PC-3 (cell line): ENCODE measurements around the gene MEF2B. TPM values are rescaled to one million over a fixed set of nuclear protein-coding genes. Genes with fewer than 3 reads are reported as not detected.
"Not testable (repeated sequence)": the region's sequence is repeated elsewhere in the genome, so short reads cannot be mapped to it uniquely, and the experiment has no call there.

Experiments
- ATAC-seq: fragments of 200-7000 bp; cut with Tn5 transposase; 2 replicates; pipeline ENCODE4 v1.9.1; 2020; ENCODE audit warnings: mild to moderate bottlenecking, moderate library complexity
- BruUV-seq: library from RNA; stranded (reverse); fragments of 400-500 nt; replicated peaks from 2 replicates; lab custom pipeline; 2021; lab: Mats Ljungman, UMichigan
- CTCF ChIA-PET: fragments of 300-600 bp; sonication (Branson Sonifier 250); formaldehyde crosslinking; loops from one replicate; lab custom pipeline; 2022; ENCODE audit warnings: antibody characterized with exemption; lab: Charles Lee
- POLR2A ChIA-PET: fragments of 300-600 bp; sonication (Branson Sonifier 250); formaldehyde crosslinking; loops from one replicate; lab custom pipeline; 2022; ENCODE audit warnings: antibody characterized with exemption; ENCODE audit not compliant: unreplicated experiment; lab: Charles Lee
- DNase-seq: peaks from one replicate; pipeline ENCODE4 v3.0.0-alpha.2; 2015
- H2AFZ ChIP-seq: fragments of 300-600 bp; sonication (generic); 2 replicates; pipeline ENCODE4 v1.6.0; 2016; ENCODE audit warnings: antibody characterized with exemption, low read length
- H3F3A ChIP-seq: fragments of 300-600 bp; sonication (generic); one replicate; pipeline ENCODE4 v1.6.0; 2017; ENCODE audit warnings: antibody characterized with exemption, low read length, control low read depth, mild to moderate bottlenecking; ENCODE audit not compliant: unreplicated experiment
- H3K27ac ChIP-seq: fragments of 300-600 bp; sonication (generic); 2 replicates; pipeline ENCODE4 v1.5.1; 2016; ENCODE audit warnings: mild to moderate bottlenecking, low read length
- H3K27me3 ChIP-seq: fragments of 300-600 bp; sonication (generic); 2 replicates; pipeline ENCODE4 v1.6.1; 2016; ENCODE audit warnings: low read length, mixed read lengths
- H3K36me3 ChIP-seq: fragments of 300-600 bp; sonication (generic); 2 replicates; pipeline ENCODE4 v1.6.1; 2016; ENCODE audit warnings: low read depth, mixed run types, low read length, mixed read lengths
- H3K4me1 ChIP-seq: fragments of 300-600 bp; sonication (generic); 2 replicates; pipeline ENCODE4 v1.5.1; 2016; ENCODE audit warnings: low read length; ENCODE audit not compliant: insufficient read depth
- H3K4me2 ChIP-seq: fragments of 300-600 bp; sonication (generic); 2 replicates; pipeline ENCODE4 v1.6.0; 2016; ENCODE audit warnings: low read length
- H3K4me3 ChIP-seq: fragments of 300-600 bp; sonication (generic); 2 replicates; pipeline ENCODE4 v1.5.1; 2016; ENCODE audit warnings: mild to moderate bottlenecking, low read length, mixed read lengths
- H3K79me2 ChIP-seq: fragments of 300-600 bp; sonication (generic); 2 replicates; pipeline ENCODE4 v1.6.1; 2017; ENCODE audit warnings: low read length, mixed read lengths
- H3K9ac ChIP-seq: fragments of 300-600 bp; sonication (generic); 2 replicates; pipeline ENCODE4 v1.6.0; 2016; ENCODE audit warnings: mild to moderate bottlenecking, low read length
- H3K9me2 ChIP-seq: fragments of 300-600 bp; sonication (generic); replicated peaks from 2 replicates; pipeline ENCODE4 v1.6.1; 2016; ENCODE audit warnings: mixed run types, low read length, mixed read lengths
- H3K9me3 ChIP-seq: fragments of 300-600 bp; sonication (generic); 2 replicates; pipeline ENCODE4 v1.6.1; 2016; ENCODE audit warnings: low read length, mixed read lengths
- H4K20me1 ChIP-seq: fragments of 300-600 bp; sonication (generic); 2 replicates; pipeline ENCODE4 v1.6.1; 2016; ENCODE audit warnings: low read length, mixed read lengths
- CTCF ChIP-seq: fragments of 300-600 bp; sonication (generic); conservative IDR thresholded peaks from 2 replicates; pipeline ENCODE4 v1.5.1; 2017; ENCODE audit warnings: antibody characterized with exemption, low read depth, mild to moderate bottlenecking, low read length
- EZH2 ChIP-seq: fragments of 300-600 bp; sonication (generic); IDR thresholded peaks from one replicate; pipeline ENCODE4 v1.6.1; 2017; ENCODE audit warnings: antibody characterized with exemption, mild to moderate bottlenecking, low read length; ENCODE audit not compliant: unreplicated experiment
- EZH2phosphoT487 ChIP-seq: fragments of 300-600 bp; sonication (generic); IDR thresholded peaks from 2 replicates; pipeline ENCODE4 v1.6.1; 2018; ENCODE audit warnings: mild to moderate bottlenecking, antibody characterized with exemption, low read length, borderline replicate concordance
- intact Hi-C: fragments of 100-400 bp; cut with micrococcal nuclease; formaldehyde crosslinking; loops from 2 replicates; pipeline ENCODE4 v1.9.0; 2023
- total RNA-seq: library from RNA; depleted of rRNA; stranded (reverse); fragments of >200 nt; gene quantifications from 2 replicates; pipeline ENCODE4 v1.2.3, GENCODE V29; 2014

Gene MEF2B
- total RNA-seq, 1 experiment from 2014 or later = 0.22 TPM

GRCh38 chr19:19106056-19106551 lies 64.0 kb downstream of the MEF2B start:
- Histone ChIP-seq H3K4me1 (no peaks in the 10 kb centered on the region), H3K9ac (no peak overlapping the region), H3K9me2 (no peaks in the 10 kb centered on the region), H3K4me3 (no peak overlapping the region), H3K27ac (no peak overlapping the region), H3K4me2 (no peak overlapping the region), H3K36me3 (no peaks in the 10 kb centered on the region), H3K79me2 (no peaks in the 10 kb centered on the region), H4K20me1 (no peaks in the 10 kb centered on the region), H2AFZ (no peak overlapping the region), H3K9me3 (no peaks in the 10 kb centered on the region), H3K27me3 (no peaks in the 10 kb centered on the region), H3F3A (no peaks in the 10 kb centered on the region)
- no TSS peak for BruUV-seq
- no peak for TF ChIP-seq CTCF
- ATAC-seq (no peak), DNase-seq (no peak)
- ChIA-PET CTCF (no interaction called here), POLR2A (no interaction called here)
- intact Hi-C loops = no loop called here

DNA sequence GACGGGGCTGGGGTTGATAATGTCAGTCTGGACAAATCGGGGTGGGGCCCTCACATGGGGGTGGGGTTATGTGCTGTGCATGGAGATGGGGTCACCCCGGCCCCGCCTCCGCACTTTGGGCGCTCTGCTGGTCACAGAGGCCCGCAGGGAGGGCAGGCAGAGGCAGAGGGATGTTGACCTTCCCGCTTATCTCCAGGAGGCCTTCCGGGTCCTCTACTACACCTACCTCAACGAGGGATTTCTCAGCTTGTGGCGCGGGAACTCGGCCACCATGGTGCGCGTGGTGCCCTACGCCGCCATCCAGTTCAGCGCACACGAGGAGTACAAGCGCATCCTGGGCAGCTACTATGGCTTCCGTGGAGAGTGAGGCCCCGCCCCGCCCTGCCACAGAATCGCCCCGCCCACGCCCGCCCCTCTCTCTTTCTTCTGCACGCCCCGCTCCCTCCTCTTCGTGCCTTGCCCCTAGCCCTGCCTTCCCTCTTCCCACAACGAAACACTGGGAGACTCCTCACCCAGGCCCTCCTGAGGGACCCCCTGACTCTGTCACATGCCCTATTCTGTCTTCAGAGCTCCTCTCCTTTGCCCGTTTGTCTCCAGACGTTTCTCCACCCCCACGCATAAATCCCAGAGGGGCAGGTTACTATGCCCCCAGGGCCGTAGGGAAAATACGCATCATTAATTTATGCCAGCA lies 64.6 kb downstream of the MEF2B start:
- CTCF ChIA-PET = no interaction called here
- TF ChIP-seq EZH2 (no peak), EZH2phosphoT487 (no peak), CTCF (no peak)
- Histone ChIP-seq H3F3A (no peaks in the 10 kb centered on the region), H2AFZ (peak overlapping the region; percentile 46; the same call in 1 of the 2 replicates), H3K9ac (peak overlapping the region; percentile 21; the same call in 1 of the 2 replicates), H3K9me2 (no peaks in the 10 kb centered on the region), H3K4me1 (no peaks in the 10 kb centered on the region), H3K4me3 (peak overlapping the region; percentile 50), H3K79me2 (no peaks in the 10 kb centered on the region), H3K9me3 (no peaks in the 10 kb centered on the region), H3K36me3 (no peaks in the 10 kb centered on the region), H3K4me2 (peak overlapping the region; percentile 58), H3K27me3 (no peaks in the 10 kb centered on the region), H3K27ac (no peak overlapping the region), H4K20me1 (no peaks in the 10 kb centered on the region)
- no TSS peak for BruUV-seq
- intact Hi-C loops = no loop called here
- DNase-seq = peak; percentile 14
- POLR2A ChIA-PET = no interaction called here
- peak; percentile 75 for ATAC-seq

GRCh38 chr19:19103167-19103566 lies 66.9 kb downstream of the MEF2B start:
- TF ChIP-seq EZH2phosphoT487 (no peak), CTCF (no peak), EZH2 (no peak)
- Histone ChIP-seq H3K9me2 (no peaks in the 10 kb centered on the region), H3K36me3 (no peaks in the 10 kb centered on the region), H4K20me1 (no peaks in the 10 kb centered on the region), H3K27ac (no peak overlapping the region), H3K4me2 (no peak overlapping the region), H3K4me1 (no peaks in the 10 kb centered on the region), H2AFZ (no peak overlapping the region), H3K79me2 (no peaks in the 10 kb centered on the region), H3F3A (no peaks in the 10 kb centered on the region), H3K9me3 (no peaks in the 10 kb centered on the region), H3K27me3 (no peaks in the 10 kb centered on the region), H3K4me3 (no peak overlapping the region), H3K9ac (no peak overlapping the region)
- ChIA-PET POLR2A (no interaction called here), CTCF (no interaction called here)
- no TSS peak for BruUV-seq
- ATAC-seq (no peak), DNase-seq (no peak)
- intact Hi-C loops = no loop called here

- ATAC-seq, intact Hi-C loops, BruUV-seq, H3K9ac ChIP-seq, H3F3A ChIP-seq, H3K27me3 ChIP-seq, H2AFZ ChIP-seq, H3K4me2 ChIP-seq, H4K20me1 ChIP-seq, H3K36me3 ChIP-seq, DNase-seq, H3K27ac ChIP-seq, H3K4me3 ChIP-seq, CTCF ChIA-PET, POLR2A ChIA-PET, H3K79me2 ChIP-seq, H3K9me3 ChIP-seq, H3K4me1 ChIP-seq, H3K9me2 ChIP-seq: not testable (repeated sequence)
These were observed 67.5 kb downstream of the MEF2B start for GRCh38 chr19:19102566-19102965.
